HG02678 (cell line): ENCODE measurements around the gene RAD51B.

Experiments used
- ATAC-seq: cut with Tn5 transposase; IDR thresholded peaks from one replicate; pipeline ENCODE4 v1.9.1; 2021; ENCODE audit warnings: mild to moderate bottlenecking, moderate library complexity; ENCODE audit not compliant: unreplicated experiment

The RAD51B gene

DNA sequence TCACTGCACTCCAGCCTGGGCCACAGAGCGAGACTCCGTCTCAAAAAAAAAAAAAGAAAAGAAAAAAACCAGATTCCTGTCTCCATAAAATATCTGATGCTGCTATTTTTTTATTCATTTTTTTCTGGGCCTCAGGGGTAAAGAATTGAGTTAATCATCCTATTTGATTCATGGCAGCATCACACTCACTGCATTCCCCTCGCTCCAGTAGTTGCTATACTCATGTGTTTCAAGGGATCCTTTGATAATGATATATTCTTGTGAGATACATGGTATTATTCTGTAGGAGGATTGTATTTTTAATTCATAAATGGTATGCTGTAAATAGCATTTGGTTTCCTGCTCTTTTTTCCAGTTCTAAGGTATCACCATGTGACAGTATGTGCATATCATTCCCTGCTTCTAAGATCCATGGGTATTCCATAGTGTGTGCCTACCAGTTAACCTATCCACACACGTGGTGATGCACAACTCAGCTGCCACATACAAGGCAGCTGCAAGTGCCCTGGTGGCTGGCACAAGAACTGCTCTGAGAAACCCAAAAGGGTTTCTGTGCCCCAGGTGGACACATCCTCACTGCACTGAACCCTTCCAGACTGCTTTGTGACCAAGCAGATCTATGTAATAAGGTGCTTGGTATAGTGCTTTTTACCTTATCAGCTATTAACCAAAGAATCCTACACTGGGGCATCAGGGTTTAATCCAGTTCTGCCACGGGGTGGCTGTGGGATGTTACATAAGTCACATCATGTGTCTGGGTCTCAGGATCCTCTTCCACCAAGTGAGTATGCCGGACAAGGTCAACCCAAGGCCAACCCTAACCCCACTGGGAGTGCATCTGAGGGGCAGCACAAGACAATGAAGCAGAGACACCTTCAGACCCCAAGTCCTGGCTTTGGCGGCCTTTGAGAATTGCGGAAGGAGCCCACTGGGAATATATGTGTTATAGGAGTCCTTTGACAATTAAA is 898.7 kb downstream of the RAD51B start:
- no peak for ATAC-seq

GRCh38 chr14:68719634-68720384 is 900.2 kb downstream of the RAD51B start:
- ATAC-seq, result no peak

DNA sequence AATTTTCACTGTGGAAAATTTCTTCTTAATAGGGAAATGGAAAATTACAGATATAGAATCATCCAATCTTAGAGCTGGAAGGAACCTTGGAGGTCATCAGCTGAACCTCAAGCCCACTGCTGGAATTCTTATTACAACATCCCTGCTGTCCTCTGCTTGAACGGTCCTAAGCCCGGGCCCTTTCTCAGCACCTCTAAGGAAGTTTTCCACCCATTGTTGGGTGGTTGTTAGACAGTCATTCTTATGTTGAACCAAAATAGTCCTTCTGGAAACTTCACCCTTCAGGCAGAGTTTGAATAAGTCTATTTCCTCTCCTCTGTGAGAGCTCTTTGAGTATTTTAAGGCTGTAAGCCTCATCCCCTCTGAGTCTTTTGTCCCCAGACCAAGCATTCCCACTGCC is 902.6 kb downstream of the RAD51B start:
- no peak for ATAC-seq

GRCh38 chr14:68722968-68723566 is 903.5 kb downstream of the RAD51B start:
- no peak for ATAC-seq

- no peak for ATAC-seq
Measured at GRCh38 chr14:68723808-68724268, 904.3 kb downstream of the RAD51B start.

DNA sequence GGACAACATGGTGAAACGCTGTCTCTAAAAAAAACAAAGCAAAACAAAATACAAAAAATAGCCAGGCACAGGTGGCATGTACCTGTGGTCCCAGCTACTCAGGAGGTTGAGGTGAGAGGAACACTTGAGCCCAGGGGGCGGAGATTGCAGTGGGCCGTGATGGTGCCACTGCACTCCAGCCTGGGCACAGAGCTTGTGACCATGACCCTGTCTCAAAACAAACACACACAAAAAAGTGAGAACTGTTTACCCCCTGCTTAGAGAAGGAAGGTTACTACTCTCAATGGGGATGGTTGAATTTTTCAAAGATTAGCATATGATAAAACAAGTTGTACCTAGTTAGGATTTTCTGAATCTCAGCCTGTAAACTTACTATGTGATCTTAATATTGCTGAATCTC is 905.3 kb downstream of the RAD51B start:
- no peak for ATAC-seq

DNA sequence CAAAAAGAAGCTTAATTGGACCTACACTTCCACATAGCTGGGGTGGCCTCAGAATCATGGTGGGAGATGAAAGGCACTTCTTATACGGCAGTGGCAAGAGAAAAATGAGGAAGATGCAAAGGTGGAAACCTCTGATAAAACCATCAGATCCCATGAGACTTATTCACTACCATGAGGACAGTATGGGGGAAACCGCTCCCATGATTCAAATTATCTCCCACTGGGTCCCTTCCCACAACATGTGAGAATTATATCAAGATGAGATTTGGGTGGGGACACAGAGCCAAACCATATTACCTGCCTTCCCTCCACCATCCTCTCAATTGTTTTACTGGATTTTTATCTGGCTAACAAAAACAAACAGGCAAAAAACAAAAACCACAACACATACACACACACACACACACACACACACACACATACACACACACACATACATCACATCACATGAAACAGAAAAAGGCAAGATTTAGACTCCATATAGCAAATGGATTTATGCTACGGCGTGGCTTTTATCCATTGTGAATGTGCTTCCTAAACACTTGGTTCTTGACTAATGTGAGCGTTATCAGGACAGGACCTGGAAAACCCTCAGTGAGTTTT is 906.6 kb downstream of the RAD51B start:
- ATAC-seq, result no peak

DNA sequence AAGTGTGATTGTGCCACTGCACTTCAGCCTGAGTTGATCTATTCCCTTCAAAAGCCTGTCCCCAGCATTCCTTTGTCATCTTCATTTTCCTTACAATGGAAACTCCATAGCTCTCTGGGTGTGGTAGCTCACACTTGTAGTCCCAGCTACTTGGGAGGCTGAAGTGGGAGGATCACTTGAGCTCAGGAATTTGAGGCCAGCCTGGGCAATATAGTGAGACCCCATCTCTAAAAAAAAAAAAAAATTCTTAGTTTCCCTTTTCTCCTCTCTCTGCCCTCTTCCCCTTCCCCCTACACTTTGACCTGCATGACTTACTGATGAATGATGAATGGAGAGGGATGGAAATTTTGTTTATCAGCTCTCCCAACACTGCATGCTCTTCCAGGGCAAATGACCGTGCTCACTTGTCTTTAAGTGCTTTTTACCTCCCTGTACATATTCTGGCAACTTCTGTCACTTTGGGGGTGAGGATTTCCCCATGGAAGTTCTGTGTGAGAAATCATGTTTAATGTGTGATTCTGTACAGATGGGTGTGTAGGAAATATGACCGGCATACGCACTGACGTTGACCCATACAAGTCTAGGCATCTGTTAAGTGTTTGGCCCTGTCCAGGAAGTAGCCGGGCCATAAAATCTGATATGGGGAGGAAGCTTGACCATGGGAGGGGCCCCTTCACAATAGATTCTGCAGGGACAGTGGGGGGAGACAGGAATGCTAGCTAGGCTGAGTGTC is 907.9 kb downstream of the RAD51B start:
- no peak for ATAC-seq

GRCh38 chr14:68728342-68729106 is 908.9 kb downstream of the RAD51B start:
- ATAC-seq, result no peak

DNA sequence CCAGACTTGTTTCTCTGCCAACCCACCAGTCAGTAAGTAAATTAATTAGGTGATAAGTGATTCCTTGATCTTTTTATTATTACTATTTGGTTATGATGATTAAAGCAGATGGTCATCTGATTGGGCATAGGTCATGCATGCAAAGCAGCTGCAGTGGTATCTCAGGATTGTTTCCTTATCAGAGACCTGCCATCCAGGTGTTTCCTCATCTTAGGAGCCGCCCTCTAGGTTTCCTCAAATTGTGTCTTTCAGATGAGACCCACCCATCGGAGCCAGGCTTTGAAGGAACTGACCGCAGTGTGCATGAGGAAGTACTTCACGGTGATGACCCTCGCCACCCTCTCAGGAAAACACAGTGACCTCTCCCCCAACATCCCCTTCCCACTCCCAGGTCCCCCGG is 910.0 kb downstream of the RAD51B start:
- ATAC-seq, result no peak

GRCh38 chr14:68730348-68730747 is 910.8 kb downstream of the RAD51B start:
- no peak for ATAC-seq

DNA sequence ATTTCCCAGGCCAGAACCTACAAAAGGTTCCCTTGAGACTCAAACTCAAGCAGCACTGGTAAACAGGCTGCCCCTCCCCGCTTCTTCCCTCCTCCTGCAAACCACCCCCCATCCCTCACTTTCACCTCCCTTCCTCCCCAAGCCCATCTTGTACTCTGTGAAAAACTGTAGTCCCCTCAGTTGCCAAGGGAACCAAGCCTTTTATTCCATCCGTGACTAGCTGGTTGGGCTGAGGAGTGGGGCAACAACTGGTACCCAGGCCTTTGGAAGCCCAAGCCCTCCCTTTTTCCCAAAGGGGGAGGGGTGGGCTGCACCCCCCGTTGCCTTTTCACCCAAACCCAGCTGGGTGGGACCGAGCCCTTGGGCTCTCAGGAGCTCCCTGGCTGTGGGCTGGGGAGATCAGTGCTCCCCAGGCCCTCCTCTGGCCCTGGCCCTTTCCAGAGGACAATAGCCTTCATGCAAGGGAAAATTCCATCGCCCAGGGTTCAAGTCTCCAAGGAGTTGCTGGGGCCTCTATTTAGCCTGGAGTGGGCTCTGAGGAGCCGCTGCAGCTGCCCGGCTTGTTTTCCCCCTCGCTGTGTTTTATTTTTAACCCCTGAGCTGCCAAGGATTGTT is 911.3 kb downstream of the RAD51B start:
- no peak for ATAC-seq

DNA sequence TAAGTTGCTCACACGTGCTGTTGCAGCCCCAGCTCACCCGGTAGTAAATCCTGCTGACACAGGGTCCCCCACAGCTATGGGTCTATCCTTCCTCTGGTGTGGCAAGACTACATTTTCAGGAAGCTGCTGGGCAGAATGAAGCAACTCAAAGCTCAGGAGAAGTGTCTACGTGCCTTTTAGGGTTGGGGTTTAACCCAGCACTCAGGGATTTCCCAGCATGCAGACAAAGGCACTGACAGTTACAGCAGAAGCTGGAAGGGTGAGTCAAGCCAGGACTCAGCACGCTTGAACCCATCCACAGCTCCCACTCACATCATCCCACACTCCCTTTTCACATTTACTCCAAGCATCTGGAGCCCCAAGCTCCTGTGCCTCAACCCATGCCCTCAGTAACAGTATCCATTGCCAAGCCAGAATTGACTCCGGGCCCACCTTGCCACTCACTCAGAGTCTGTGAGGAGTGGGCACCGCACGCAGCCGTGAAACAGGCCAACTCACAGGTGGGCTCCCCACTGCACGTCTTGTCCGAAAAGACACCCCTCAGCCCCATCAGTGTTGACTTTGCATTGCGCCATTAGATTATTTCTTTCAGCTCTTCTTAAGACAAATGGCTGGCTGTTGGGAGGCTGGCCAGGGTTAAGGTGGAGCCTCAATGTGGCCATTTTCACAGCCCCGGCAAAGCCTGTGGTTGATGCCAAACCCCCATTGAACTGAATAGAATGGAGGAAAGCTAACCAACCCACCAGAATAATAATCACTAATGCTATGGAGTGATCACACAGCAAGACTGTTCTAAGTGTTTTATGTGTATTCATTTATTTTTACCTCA is 913.7 kb downstream of the RAD51B start:
- ATAC-seq, result no peak

GRCh38 chr14:68734231-68734732 is 914.7 kb downstream of the RAD51B start:
- ATAC-seq, result no peak

GRCh38 chr14:68735856-68736255 is 916.3 kb downstream of the RAD51B start:
- no peak for ATAC-seq

GRCh38 chr14:68736471-68736871 is 916.9 kb downstream of the RAD51B start:
- no peak for ATAC-seq

DNA sequence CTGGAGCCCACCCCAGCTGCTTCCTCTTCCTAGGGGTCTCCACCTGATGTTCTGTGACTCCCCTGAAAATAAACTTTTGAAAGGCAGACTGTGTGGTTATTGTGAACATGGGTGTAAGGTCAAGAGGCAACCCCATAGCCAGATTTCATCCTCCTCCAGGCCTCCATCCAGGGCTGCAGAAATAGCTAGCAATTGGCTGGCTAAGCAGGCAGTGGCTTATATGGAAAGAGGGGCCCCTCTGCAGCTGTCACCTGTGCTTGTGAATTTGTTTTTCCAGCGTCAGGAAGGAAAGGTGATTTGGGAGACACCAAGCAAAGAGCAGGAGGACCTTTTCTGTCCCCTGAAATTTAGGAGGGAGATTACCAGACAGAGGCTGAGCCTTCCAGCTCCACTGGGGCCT is 917.5 kb downstream of the RAD51B start:
- no peak for ATAC-seq

DNA sequence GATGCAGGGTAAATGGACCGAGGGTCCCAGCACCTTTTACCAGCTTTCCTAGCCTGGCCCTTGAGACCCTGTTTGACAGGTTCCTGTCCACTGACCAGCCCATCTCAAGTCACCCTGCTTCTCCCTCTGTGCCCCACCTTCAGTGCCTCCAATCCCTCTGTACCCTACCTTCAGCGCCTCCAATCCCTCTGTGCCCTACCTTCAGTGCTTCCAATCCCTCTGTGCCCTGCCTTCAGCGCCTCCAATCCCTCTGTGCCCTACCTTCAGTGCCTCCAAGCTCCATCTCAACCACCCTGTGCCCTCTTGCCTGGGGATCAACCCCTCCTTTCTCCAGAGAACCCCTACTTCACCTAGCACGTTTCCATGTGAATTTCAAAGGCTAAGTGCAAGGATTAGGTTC is 919.0 kb downstream of the RAD51B start:
- ATAC-seq, result no peak
